Trophoblast cell (in vitro differentiated cells and primary cell): ENCODE results near the gene VPS26C.

Source experiments
- DNase-seq, 2 donors: peaks; one replicate each; pipeline ENCODE4 v3.0.0-alpha.2; 2016
- H2AFZ ChIP-seq: 2 replicates; pipeline ENCODE4 v1.6.1; 2013; ENCODE audit warnings: low read length, moderate library complexity, mild to moderate bottlenecking; ENCODE audit not compliant: insufficient read depth, poor library complexity
- H2AK5ac ChIP-seq: 2 replicates; pipeline ENCODE4 v1.6.1; 2013; ENCODE audit warnings: mild to moderate bottlenecking, low read length
- H2BK120ac ChIP-seq: 2 replicates; pipeline ENCODE4 v1.6.1; 2013; ENCODE audit warnings: low read length, mild to moderate bottlenecking, moderate library complexity; ENCODE audit not compliant: insufficient read depth, poor library complexity
- H2BK12ac ChIP-seq: 2 replicates; pipeline ENCODE4 v1.6.1; 2013; ENCODE audit warnings: mild to moderate bottlenecking, low read length, moderate library complexity
- H2BK5ac ChIP-seq: 2 replicates; pipeline ENCODE4 v1.6.1; 2013; ENCODE audit warnings: low read length, low read depth, moderate library complexity, mild to moderate bottlenecking; ENCODE audit not compliant: poor library complexity
- H3K14ac ChIP-seq: 2 replicates; pipeline ENCODE4 v1.6.1; 2013; ENCODE audit warnings: mild to moderate bottlenecking, low read length
- H3K18ac ChIP-seq: 2 replicates; pipeline ENCODE4 v1.6.1; 2013; ENCODE audit warnings: mild to moderate bottlenecking, low read length
- H3K23ac ChIP-seq: 2 replicates; pipeline ENCODE4 v1.6.1; 2013; ENCODE audit warnings: low read length
- H3K27ac ChIP-seq: 2 replicates; pipeline ENCODE4 v1.5.1; 2013; ENCODE audit warnings: low read depth, mild to moderate bottlenecking, inconsistent platforms, low read length, moderate library complexity
- H3K27me3 ChIP-seq: 2 replicates; pipeline ENCODE4 v1.6.1; 2013; ENCODE audit warnings: inconsistent platforms, mild to moderate bottlenecking, low read length, moderate library complexity; ENCODE audit not compliant: insufficient read depth
- H3K36me3 ChIP-seq, 2 experiments: 1 replicate in 1 of 2; 2 replicates in 1 of 2; pipeline ENCODE4 v1.6.1; 2013; ENCODE audit warnings: low read length in 2 of 2, mild to moderate bottlenecking in 2 of 2, moderate library complexity in 1 of 2; ENCODE audit not compliant: insufficient read depth in 2 of 2, control insufficient read depth in 1 of 2
- H3K4ac ChIP-seq: 2 replicates; pipeline ENCODE4 v1.6.1; 2013; ENCODE audit warnings: low read depth, mild to moderate bottlenecking, low read length, moderate library complexity
- H3K4me1 ChIP-seq, 2 experiments: 1 replicate in 1 of 2; 2 replicates in 1 of 2; pipeline ENCODE4 v1.6.1; 2013; ENCODE audit warnings: low read length in 2 of 2, mild to moderate bottlenecking in 2 of 2, moderate library complexity in 1 of 2; ENCODE audit not compliant: insufficient read depth in 2 of 2, control insufficient read depth in 1 of 2
- H3K4me2 ChIP-seq: 2 replicates; pipeline ENCODE4 v1.6.1; 2013; ENCODE audit warnings: inconsistent platforms, mild to moderate bottlenecking, low read length, moderate library complexity
- H3K4me3 ChIP-seq: 2 replicates; pipeline ENCODE4 v1.5.1; 2013; ENCODE audit warnings: mild to moderate bottlenecking, low read depth, low read length, inconsistent platforms
- H3K79me1 ChIP-seq: one replicate; pipeline ENCODE4 v1.6.1; 2013; ENCODE audit warnings: low read length
- H3K79me2 ChIP-seq: 2 replicates; pipeline ENCODE4 v1.6.1; 2013; ENCODE audit warnings: low read length, mild to moderate bottlenecking; ENCODE audit not compliant: control insufficient read depth, insufficient read depth, poor library complexity
- H3K9ac ChIP-seq: 2 replicates; pipeline ENCODE4 v1.6.1; 2013; ENCODE audit warnings: mild to moderate bottlenecking, low read length
- H3K9me3 ChIP-seq: 2 replicates; pipeline ENCODE4 v1.6.1; 2013; ENCODE audit warnings: low read depth, mild to moderate bottlenecking, control low read depth, inconsistent platforms, low read length; ENCODE audit not compliant: insufficient read depth
- H4K12ac ChIP-seq: 2 replicates; pipeline ENCODE4 v1.6.1; 2013; ENCODE audit warnings: low read depth, mild to moderate bottlenecking, low read length, moderate library complexity
- H4K8ac ChIP-seq: 2 replicates; pipeline ENCODE4 v1.6.1; 2013; ENCODE audit warnings: low read depth, mild to moderate bottlenecking, low read length, moderate library complexity
- H4K91ac ChIP-seq: one replicate; pipeline ENCODE4 v1.6.1; 2013; ENCODE audit warnings: low read depth, mild to moderate bottlenecking, low read length, moderate library complexity
- WGBS: extraction: QIAGEN DNeasy Blood & Tissue Kit; methylation state at CpG from one replicate; pipeline ENCODE4 v1.1.7; 2013; ENCODE audit warnings: missing lambda C conversion rate; ENCODE audit not compliant: insufficient read length, insufficient coverage; ENCODE audit errors: extremely low coverage; 5-methylcytosine and 5-hydroxymethylcytosine counted together

Gene VPS26C

GRCh38 chr21:37249112-37249904 lies 17.8 kb downstream of the VPS26C start:
- H4K12ac ChIP-seq: no peak overlapping the region
- H4K91ac ChIP-seq: no peak overlapping the region
- no CpG with 5 or more reads among the region's 3 CpGs for WGBS
- no peak overlapping the region for H3K14ac ChIP-seq
- H3K4ac ChIP-seq: no peak overlapping the region
- no peak overlapping the region for H2BK120ac ChIP-seq
- no peak overlapping the region for H4K8ac ChIP-seq
- no peak overlapping the region for H3K23ac ChIP-seq
- no peak for DNase-seq
- no peak overlapping the region for H3K4me2 ChIP-seq
- H3K4me3 ChIP-seq: no peak overlapping the region
- no peaks in the 10 kb centered on the region for H3K27me3 ChIP-seq
- no peak overlapping the region for H2BK5ac ChIP-seq
- H3K27ac ChIP-seq: no peak overlapping the region
- no peaks in the 10 kb centered on the region for H3K79me1 ChIP-seq
- H2AFZ ChIP-seq: no peak overlapping the region
- no peak overlapping the region for H3K9ac ChIP-seq
- no peak overlapping the region for H2AK5ac ChIP-seq
- H3K18ac ChIP-seq: no peak overlapping the region
- peaks cover 2% of the 10 kb centered on the region for H3K79me2 ChIP-seq
- H3K4me1 ChIP-seq: peaks cover 0 to 7% of the 10 kb centered on the region in 2 experiments
- no peaks in the 10 kb centered on the region for H3K36me3 ChIP-seq
- H3K9me3 ChIP-seq: no peaks in the 10 kb centered on the region
- no peak overlapping the region for H2BK12ac ChIP-seq

GRCh38 chr21:37248298-37248697 lies 18.8 kb downstream of the VPS26C start:
- WGBS: no CpG with 5 or more reads among the region's 1 CpG

GRCh38 chr21:37245151-37245550 lies 22.0 kb downstream of the VPS26C start:
- no peak overlapping the region for H2AK5ac ChIP-seq
- no peak overlapping the region for H2BK5ac ChIP-seq
- 100% methylated on average over 1 of the region's 8 CpGs for WGBS
- no peaks in the 10 kb centered on the region for H3K36me3 ChIP-seq
- no peak overlapping the region for H3K18ac ChIP-seq
- no peak overlapping the region for H3K4me3 ChIP-seq
- no peak overlapping the region for H4K91ac ChIP-seq
- H4K8ac ChIP-seq: no peak overlapping the region
- no peak overlapping the region for H3K27ac ChIP-seq
- no peak overlapping the region for H2BK120ac ChIP-seq
- H2AFZ ChIP-seq: no peak overlapping the region
- no peak overlapping the region for H4K12ac ChIP-seq
- no peaks in the 10 kb centered on the region for H3K9me3 ChIP-seq
- peaks cover 0 to 7% of the 10 kb centered on the region in 2 experiments for H3K4me1 ChIP-seq
- H3K4me2 ChIP-seq: no peak overlapping the region
- no peak overlapping the region for H3K9ac ChIP-seq
- no peak overlapping the region for H3K23ac ChIP-seq
- no peaks in the 10 kb centered on the region for H3K27me3 ChIP-seq
- H3K79me2 ChIP-seq: no peaks in the 10 kb centered on the region
- no peak overlapping the region for H2BK12ac ChIP-seq
- H3K14ac ChIP-seq: no peak overlapping the region
- H3K79me1 ChIP-seq: no peaks in the 10 kb centered on the region
- peak; percentile 19 to 60 for DNase-seq
- H3K4ac ChIP-seq: no peak overlapping the region

More at GRCh38 chr21:37248298-37248697, 18.8 kb downstream of the VPS26C start:
- no peak overlapping the region for H3K9ac ChIP-seq
- no peak overlapping the region for H3K4me2 ChIP-seq
- H3K36me3 ChIP-seq: no peaks in the 10 kb centered on the region
- H2BK12ac ChIP-seq: no peak overlapping the region
- no peak overlapping the region for H2BK5ac ChIP-seq
- H3K14ac ChIP-seq: no peak overlapping the region
- H3K9me3 ChIP-seq: no peaks in the 10 kb centered on the region
- H2AK5ac ChIP-seq: no peak overlapping the region
- H3K79me2 ChIP-seq: peaks cover 2% of the 10 kb centered on the region
- H3K4ac ChIP-seq: no peak overlapping the region
- H4K12ac ChIP-seq: no peak overlapping the region
- H3K23ac ChIP-seq: no peak overlapping the region
- H3K4me1 ChIP-seq: peaks cover 0 to 7% of the 10 kb centered on the region in 2 experiments
- no peak overlapping the region for H3K27ac ChIP-seq
- H2BK120ac ChIP-seq: no peak overlapping the region
- H3K4me3 ChIP-seq: no peak overlapping the region
- no peaks in the 10 kb centered on the region for H3K79me1 ChIP-seq
- H3K27me3 ChIP-seq: no peaks in the 10 kb centered on the region
- no peak for DNase-seq
- H2AFZ ChIP-seq: no peak overlapping the region
- H3K18ac ChIP-seq: no peak overlapping the region
- H4K8ac ChIP-seq: no peak overlapping the region
- H4K91ac ChIP-seq: no peak overlapping the region

- no CpG with 5 or more reads among the region's 12 CpGs for WGBS
- H4K91ac ChIP-seq: no peak overlapping the region
- H2AK5ac ChIP-seq: no peak overlapping the region
- no peak overlapping the region for H2AFZ ChIP-seq
- no peak overlapping the region for H3K4me3 ChIP-seq
- peaks cover 0 to 7% of the 10 kb centered on the region in 2 experiments for H3K4me1 ChIP-seq
- no peak overlapping the region for H4K8ac ChIP-seq
- H3K14ac ChIP-seq: no peak overlapping the region
- H2BK120ac ChIP-seq: no peak overlapping the region
- peak overlapping the region; percentile 12 for H3K18ac ChIP-seq
- H3K27ac ChIP-seq: no peak overlapping the region
- no peak overlapping the region for H4K12ac ChIP-seq
- H3K79me2 ChIP-seq: no peaks in the 10 kb centered on the region
- H3K27me3 ChIP-seq: no peaks in the 10 kb centered on the region
- H3K4ac ChIP-seq: peak overlapping the region; percentile 39
- no peak overlapping the region for H2BK5ac ChIP-seq
- no peak overlapping the region for H3K23ac ChIP-seq
- H2BK12ac ChIP-seq: no peak overlapping the region
- H3K79me1 ChIP-seq: no peaks in the 10 kb centered on the region
- no peaks in the 10 kb centered on the region for H3K9me3 ChIP-seq
- H3K4me2 ChIP-seq: no peak overlapping the region
- no peak overlapping the region for H3K9ac ChIP-seq
- DNase-seq: no peak
- H3K36me3 ChIP-seq: no peaks in the 10 kb centered on the region
Observed at GRCh38 chr21:37244501-37245095, 22.5 kb downstream of the VPS26C start.
